ENCODE data around the gene GRM4.

DNA sequence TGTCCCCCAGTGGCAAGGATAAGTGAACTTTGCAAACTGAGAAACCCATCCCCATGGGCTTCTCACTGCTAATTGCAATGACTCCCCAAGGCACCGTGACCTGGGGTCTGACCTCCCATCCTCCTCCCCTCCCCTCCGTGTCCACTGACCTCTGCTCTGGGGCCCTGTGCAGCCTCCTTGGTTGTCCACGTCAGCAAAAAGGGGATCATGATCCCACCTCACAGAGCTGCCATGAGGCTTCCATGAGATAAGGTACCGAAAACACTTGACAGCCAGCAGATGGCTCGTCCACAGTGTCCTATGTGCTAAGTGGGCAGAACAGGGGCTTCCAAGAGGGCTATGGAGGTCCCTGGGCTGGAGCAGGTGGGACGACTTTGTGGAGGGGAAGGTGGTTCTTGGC, 104.5 kb downstream of the GRM4 start:
- TF ChIP-seq POLR2AphosphoS5 (IDR thresholded peaks at IDR 0.05; ENCODE audit: borderline replicate concordance, low read depth, low read length) (no peak), EZH2 (IDR thresholded peaks at IDR 0.05) (no peak)

All from SK-N-MC (cell line).